Common myeloid progenitor, CD34-positive (primary cell): Measurements from ENCODE around the gene USP34.

Experiments
- CTCF ChIA-PET: fragments of 350-600 bp; sonication (Branson Sonifier 250); formaldehyde crosslinking; loops from one replicate; lab custom pipeline; 2021; ENCODE audit warnings: antibody characterized with exemption; lab: Charles Lee
- POLR2A ChIA-PET: fragments of 350-600 bp; sonication (Branson Sonifier 250); formaldehyde crosslinking; loops from one replicate; lab custom pipeline; 2021; ENCODE audit warnings: antibody characterized with exemption; lab: Charles Lee
- DNase-seq, 3 donors: peaks; one replicate each; pipeline versions ENCODE4 v3.0.0 to v3.0.0-alpha.2; 2013
- H3K27ac ChIP-seq, 2 experiments: 1 replicate in 1 of 2; 2 replicates in 1 of 2; pipeline ENCODE4 v1.7.0; 2013; ENCODE audit warnings: inconsistent platforms in 2 of 2, low read length in 2 of 2, mild to moderate bottlenecking in 2 of 2, low read depth in 1 of 2, moderate library complexity in 1 of 2; ENCODE audit not compliant: severe bottlenecking in 2 of 2, insufficient read depth in 1 of 2, poor library complexity in 1 of 2
- H3K27me3 ChIP-seq, 5 experiments: replicated peaks in 2 of 5; 1 replicate in 3 of 5; 2 replicates in 2 of 5; pipeline versions ENCODE4 v1.6.1 to v1.7.0; 2013; ENCODE audit warnings: low read length in 4 of 5, mild to moderate bottlenecking in 2 of 5, moderate library complexity in 2 of 5, inconsistent platforms in 1 of 5; ENCODE audit not compliant: insufficient read depth in 5 of 5, control insufficient read depth in 4 of 5
- H3K36me3 ChIP-seq, 4 experiments: 1 replicate in 2 of 4; 2 replicates in 2 of 4; pipeline versions ENCODE4 v1.6.1 to v1.7.0; 2013; ENCODE audit warnings: low read length in 3 of 4, control low read depth in 1 of 4, mild to moderate bottlenecking in 1 of 4; ENCODE audit not compliant: control insufficient read depth in 4 of 4, insufficient read depth in 4 of 4
- H3K4me1 ChIP-seq, 4 experiments: 1 replicate in 3 of 4; 2 replicates in 1 of 4; pipeline versions ENCODE4 v1.6.1 to v1.7.1; 2013; ENCODE audit warnings: low read length in 3 of 4, mild to moderate bottlenecking in 3 of 4, control low read depth in 1 of 4, inconsistent platforms in 1 of 4, moderate library complexity in 1 of 4; ENCODE audit not compliant: control insufficient read depth in 4 of 4, insufficient read depth in 4 of 4; ENCODE audit errors: control extremely low read depth in 1 of 4
- H3K4me3 ChIP-seq, 7 experiments: 1 replicate in 4 of 7; 2 replicates in 3 of 7; pipeline versions ENCODE4 v1.5.1 to v1.7.0; 2013; ENCODE audit warnings: mild to moderate bottlenecking in 7 of 7, low read length in 6 of 7, moderate library complexity in 6 of 7, inconsistent platforms in 2 of 7, low read depth in 2 of 7, control low read depth in 1 of 7; ENCODE audit not compliant: insufficient read depth in 4 of 7, control insufficient read depth in 1 of 7; ENCODE audit errors: extremely low read depth in 1 of 7
- H3K9me3 ChIP-seq, 5 experiments: 1 replicate in 4 of 5; 2 replicates in 1 of 5; pipeline versions ENCODE4 v1.6.1 to v1.7.1; 2013; ENCODE audit warnings: low read length in 4 of 5, mild to moderate bottlenecking in 2 of 5, inconsistent platforms in 1 of 5, low read depth in 1 of 5, moderate library complexity in 1 of 5; ENCODE audit not compliant: control insufficient read depth in 4 of 5, insufficient read depth in 2 of 5; ENCODE audit errors: control extremely low read depth in 1 of 5
- WGBS: methylation state at CpG from one replicate; pipeline ENCODE4 v1.1.5; 2013; ENCODE audit not compliant: insufficient coverage; 5-methylcytosine and 5-hydroxymethylcytosine counted together

USP34 gene

GRCh38 chr2:61334466-61334865, 136.4 kb downstream of the USP34 start:
- no peak overlapping the region for H3K27ac ChIP-seq
- peaks cover 0 to 5% (median 2%) of the 10 kb centered on the region in 4 experiments for H3K4me1 ChIP-seq
- no peak for DNase-seq
- POLR2A ChIA-PET, result no interaction called here
- H3K4me3 ChIP-seq, result no peak overlapping the region
- H3K36me3 ChIP-seq, result peaks cover 8 to 47% (median 31%) of the 10 kb centered on the region in 4 experiments
- H3K9me3 ChIP-seq, result no peaks in the 10 kb centered on the region
- CTCF ChIA-PET, result no interaction called here
- WGBS, result no CpG with 5 or more reads among the region's 2 CpGs
- no peaks in the 10 kb centered on the region for H3K27me3 ChIP-seq

GRCh38 chr2:61328707-61329251, 142.1 kb downstream of the USP34 start:
- Histone ChIP-seq H3K9me3 (no peaks in the 10 kb centered on the region), H3K27ac (no peak overlapping the region), H3K36me3 (peaks cover 4 to 47% (median 36%) of the 10 kb centered on the region in 4 experiments), H3K27me3 (no peaks in the 10 kb centered on the region), H3K4me1 (peaks cover 0 to 7% (median 2%) of the 10 kb centered on the region in 4 experiments), H3K4me3 (no peak overlapping the region)
- POLR2A ChIA-PET, result interaction anchor here (0.6 kb wide), 1 partner anchor 13 kb away, joined by 3 read pairs; no protein-coding TSS in a partner anchor
- no peak for DNase-seq
- 98% methylated on average over 10 of the region's 11 CpGs for WGBS
- CTCF ChIA-PET, result interaction anchor here (0.6 to 1.4 kb wide), 4 partner anchors 9 to 272 kb away, joined by 3 to 4 read pairs (median 3); no protein-coding TSS in a partner anchor

- peak in 2 of 3 donors; percentile 16 to 44 for DNase-seq
- ChIA-PET POLR2A (interaction anchor here (0.6 kb wide), 1 partner anchor 98 kb away, joined by 4 read pairs; no protein-coding TSS in a partner anchor), CTCF (interaction anchor here (1.6 kb wide), 1 partner anchor 64 kb away, joined by 4 read pairs; no protein-coding TSS in a partner anchor)
- 33% methylated on average over 3 of the region's 3 CpGs for whole genome bisulfite sequencing
- H3K27me3 ChIP-seq, result no peaks in the 10 kb centered on the region
- peaks cover 8 to 48% (median 36%) of the 10 kb centered on the region in 4 experiments for H3K36me3 ChIP-seq
- H3K4me3 ChIP-seq, result peak overlapping the region in 1 of 7 experiments; percentile 17
- peaks cover 0 to 7% (median 2%) of the 10 kb centered on the region in 4 experiments for H3K4me1 ChIP-seq
- H3K27ac ChIP-seq, result peak overlapping the region in 1 of 2 experiments; percentile 19
- H3K9me3 ChIP-seq, result no peaks in the 10 kb centered on the region
Measured at GRCh38 chr2:61327173-61327572, 143.7 kb downstream of the USP34 start.

- ChIA-PET CTCF (interaction anchor here (1.6 kb wide), 1 partner anchor 64 kb away, joined by 4 read pairs; no protein-coding TSS in a partner anchor), POLR2A (interaction anchor here (0.6 kb wide), 2 partner anchors 136 to 150 kb away, joined by 3 to 4 read pairs; no protein-coding TSS in a partner anchor)
- no peak overlapping the region for H3K27ac ChIP-seq
- peaks cover 0 to 7% (median 2%) of the 10 kb centered on the region in 4 experiments for H3K4me1 ChIP-seq
- WGBS, result 100% methylated on average over 1 of the region's 3 CpGs
- no peaks in the 10 kb centered on the region for H3K27me3 ChIP-seq
- H3K4me3 ChIP-seq, result no peak overlapping the region
- no peaks in the 10 kb centered on the region for H3K9me3 ChIP-seq
- peaks cover 10 to 48% (median 37%) of the 10 kb centered on the region in 4 experiments for H3K36me3 ChIP-seq
- DNase-seq, result no peak
Measured at GRCh38 chr2:61326423-61326822, 144.5 kb downstream of the USP34 start.

- CTCF ChIA-PET, result interaction anchor here (0.8 to 0.9 kb wide), 2 partner anchors 8 to 48 kb away, joined by 3 to 4 read pairs; no protein-coding TSS in a partner anchor
Measured at GRCh38 chr2:61320181-61320580, 150.7 kb downstream of the USP34 start.

GRCh38 chr2:61318553-61318952, 152.3 kb downstream of the USP34 start:
- ChIA-PET POLR2A (no interaction called here), CTCF (interaction anchor here (0.6 kb wide), 1 partner anchor 17 kb away, joined by 3 read pairs; no protein-coding TSS in a partner anchor)

More at GRCh38 chr2:61320181-61320580, 150.7 kb downstream of the USP34 start:
- Histone ChIP-seq H3K4me3 (no peak overlapping the region), H3K27me3 (no peaks in the 10 kb centered on the region), H3K9me3 (no peaks in the 10 kb centered on the region), H3K27ac (no peak overlapping the region), H3K4me1 (no peaks in the 10 kb centered on the region), H3K36me3 (peaks cover 16 to 42% (median 19%) of the 10 kb centered on the region in 4 experiments)
- WGBS, result 100% methylated on average over 2 of the region's 3 CpGs
- DNase-seq, result no peak
- POLR2A ChIA-PET, result no interaction called here

GRCh38 chr2:61295981-61296380, 174.9 kb downstream of the USP34 start:
- 67% methylated on average over 1 of the region's 3 CpGs for WGBS
- no peaks in the 10 kb centered on the region for H3K27me3 ChIP-seq
- H3K36me3 ChIP-seq, result peaks cover 17 to 63% (median 41%) of the 10 kb centered on the region in 4 experiments
- H3K27ac ChIP-seq, result no peak overlapping the region
- no peak overlapping the region for H3K4me3 ChIP-seq
- ChIA-PET POLR2A (no interaction called here), CTCF (no interaction called here)
- H3K9me3 ChIP-seq, result peaks cover 0 to under 1% (median 0%) of the 10 kb centered on the region in 5 experiments
- no peaks in the 10 kb centered on the region for H3K4me1 ChIP-seq
- DNase-seq, result peak in 2 of 3 donors; percentile 13 to 31

More at GRCh38 chr2:61318553-61318952, 152.3 kb downstream of the USP34 start:
- Histone ChIP-seq H3K4me3 (no peak overlapping the region), H3K27ac (no peak overlapping the region), H3K4me1 (no peaks in the 10 kb centered on the region), H3K9me3 (no peaks in the 10 kb centered on the region), H3K27me3 (no peaks in the 10 kb centered on the region), H3K36me3 (peaks cover 10 to 37% (median 22%) of the 10 kb centered on the region in 4 experiments)
- DNase-seq, result peak in 1 of 3 donors; percentile 11
- no CpG with 5 or more reads among the region's 1 CpG for WGBS
